ENCODE measurements around the gene TMC3. TPM values are rescaled to one million over a fixed set of nuclear protein-coding genes. Genes with fewer than 3 reads are reported as not detected.

Gene TMC3
- total and polyA plus RNA-seq, 9 of the 15 experiments (the other 6 are each of a cell fraction or from before 2014, with no cell fraction given) = 0.01 to 0.14 TPM; not detected in 7

GRCh38 chr15:81391657-81392056 lies 17.6 kb upstream of the TMC3 start:
- ChIA-PET CTCF (ENCODE audit: low intra/inter-chr PET ratio) (no interaction called here), POLR2A (no interaction called here)
- WGBS (ENCODE audit: insufficient coverage, low coverage, missing lambda C conversion rate) = 16% methylated on average over 2 of the region's 2 CpGs

More at GRCh38 chr15:81391657-81392056, 17.6 kb upstream of the TMC3 start:
- Histone ChIP-seq H3K4me1 (replicated peaks in 1 of 2; ENCODE audit: control insufficient read depth in 2 of 2, insufficient read depth in 2 of 2, low read length in 2 of 2) (no peaks in the 10 kb centered on the region), H3K27me3 (ENCODE audit: control insufficient read depth in 2 of 2, insufficient read depth in 2 of 2, low read length in 2 of 2) (no peaks in the 10 kb centered on the region; a peak in 1 of 5 replicates), H3K27ac (ENCODE audit: extremely low read depth, low read depth, low read length) (no peak overlapping the region), H4K20me1 (replicated peaks; ENCODE audit: control insufficient read depth, insufficient read depth, low read length) (no peaks in the 10 kb centered on the region), H2AFZ (ENCODE audit: low read depth, low read length) (no peak overlapping the region), H3K4me3 (no peak overlapping the region), H3K36me3 (ENCODE audit: control insufficient read depth, insufficient read depth, low read length) (no peaks in the 10 kb centered on the region), H3K9me3 (replicated peaks; ENCODE audit: control insufficient read depth, insufficient read depth, low read depth, low read length) (no peaks in the 10 kb centered on the region), H3K4me2 (ENCODE audit: insufficient read depth, low read length) (no peak overlapping the region), H3K9ac (ENCODE audit: insufficient read depth in 1 of 2, low read depth in 2 of 2, low read length in 2 of 2) (no peak overlapping the region), H3K79me2 (ENCODE audit: control insufficient read depth, insufficient read depth, low read length) (no peaks in the 10 kb centered on the region), H3K9me1 (ENCODE audit: control insufficient read depth, insufficient read depth, low read length) (no peaks in the 10 kb centered on the region)
- ATAC-seq = no peak
- in situ Hi-C loops (cut with MboI) (no loop called here), intact Hi-C loops (cut with micrococcal nuclease) (no loop called here)
- no peak for FAIRE-seq
- TF ChIP-seq ZNF274 (IDR thresholded peaks at IDR 0.05; ENCODE audit: borderline replicate concordance, low read depth, low read length) (no peak), NCOA2 (IDR thresholded peaks at IDR 0.05; ENCODE audit: partially characterized antibody in 2 of 2) (no peak), EGR1 (conservative IDR thresholded peaks at IDR 0.05) (no peak), HMG20A (CRISPR knock-in tag; conservative IDR thresholded peaks at IDR 0.05) (no peak), ZNF398 (CRISPR knock-in tag; IDR thresholded peaks at IDR 0.05) (no peak), POLR2H (tag; IDR thresholded peaks at IDR 0.05; ENCODE audit: low read depth) (no peak), SRSF3 (IDR thresholded peaks at IDR 0.05; ENCODE audit: insufficient read depth, low read length) (no peak), MBD1 (CRISPR knock-in tag; IDR thresholded peaks at IDR 0.05) (no peak), GTF2F1 (IDR thresholded peaks at IDR 0.05; ENCODE audit: low read depth, low read length) (no peak), XRCC4 (IDR thresholded peaks at IDR 0.05; ENCODE audit: extremely low read depth, insufficient read depth, insufficient read length) (no peak), POLR2A (conservative IDR thresholded peaks at IDR 0.05) (no peak), ZNF23 (CRISPR knock-in tag; IDR thresholded peaks at IDR 0.05) (no peak), ARID2 (IDR thresholded peaks at IDR 0.05) (no peak), GABPB2 (CRISPR knock-in tag; conservative IDR thresholded peaks at IDR 0.05) (no peak), FOXP1 (CRISPR knock-in tag; IDR thresholded peaks at IDR 0.05) (no peak), PRMT5 (CRISPR knock-in tag; IDR thresholded peaks at IDR 0.05) (no peak), SREBF1 (IDR thresholded peaks at IDR 0.05; ENCODE audit: borderline replicate concordance, low read depth, low read length) (no peak), NBN (IDR thresholded peaks at IDR 0.05; ENCODE audit: low read depth) (no peak), ZFPM2 (CRISPR knock-in tag; IDR thresholded peaks at IDR 0.05) (no peak)
- BruUV-seq (replicated peaks) = no TSS peak
- no peak for DNase-seq (ENCODE audit: extremely low read depth in 1 of 4, low spot score in 3 of 4)
